Panc1 (cell line): ENCODE data around the gene DPPA5. TPM values are rescaled to one million over a fixed set of nuclear protein-coding genes. Genes with fewer than 3 reads are reported as not detected.

ENCODE experiments used
- ATAC-seq: fragments of 200-7000 bp; cut with Tn5 transposase; 2 replicates; pipeline ENCODE4 v1.9.1; 2020; ENCODE audit warnings: mild to moderate bottlenecking, moderate library complexity
- Bru-seq: library from RNA; stranded (reverse); fragments of 400-500 nt; gene quantifications from one replicate; lab custom pipeline; 2021; lab: Mats Ljungman, UMichigan
- BruChase-seq, 2 experiments: library from RNA; stranded (reverse); fragments of 400-500 nt; gene quantifications; one replicate each; lab custom pipeline; 2021; lab: Mats Ljungman, UMichigan
- BruUV-seq: library from RNA; stranded (reverse); fragments of 400-500 nt; replicated peaks from 2 replicates; lab custom pipeline; 2021; lab: Mats Ljungman, UMichigan
- CTCF ChIA-PET: fragments of 300-600 bp; sonication (Branson Sonifier 250); formaldehyde crosslinking; loops from one replicate; lab custom pipeline; 2022; ENCODE audit warnings: antibody characterized with exemption; lab: Charles Lee
- POLR2A ChIA-PET: fragments of 300-600 bp; sonication (Branson Sonifier 250); formaldehyde crosslinking; loops from one replicate; lab custom pipeline; 2022; ENCODE audit warnings: antibody characterized with exemption; lab: Charles Lee
- DNase-seq: peaks from one replicate; pipeline ENCODE4 v3.0.0-alpha.2; 2010; ENCODE audit warnings: low read depth, low spot score
- H3K27ac ChIP-seq: 2 replicates; pipeline ENCODE4 v1.5.1; 2011; ENCODE audit warnings: mild to moderate bottlenecking, low read length, inconsistent platforms
- H3K27me3 ChIP-seq: fragments of 200-500 bp; sonication (Bioruptor generic); 2 replicates; pipeline ENCODE4 v1.6.0; 2014; ENCODE audit warnings: low read length, inconsistent platforms; ENCODE audit not compliant: control insufficient read depth, insufficient read depth
- H3K36me3 ChIP-seq: fragments of 200-500 bp; sonication (Bioruptor generic); 2 replicates; pipeline ENCODE4 v1.5.1; 2014; ENCODE audit warnings: inconsistent platforms, mild to moderate bottlenecking, low read length, moderate library complexity; ENCODE audit not compliant: control insufficient read depth, insufficient read depth
- H3K4me1 ChIP-seq: 2 replicates; pipeline ENCODE4 v1.5.1; 2011; ENCODE audit warnings: inconsistent platforms, mild to moderate bottlenecking, low read length, moderate library complexity; ENCODE audit not compliant: control insufficient read depth, insufficient read depth
- H3K4me3 ChIP-seq, 2 experiments: 2 replicates each; pipeline ENCODE4 v1.5.1; 2011 to 2012; ENCODE audit warnings: low read depth in 2 of 2, low read length in 2 of 2, mild to moderate bottlenecking in 2 of 2, inconsistent platforms in 1 of 2, moderate library complexity in 1 of 2
- H3K9me3 ChIP-seq: fragments of 200-500 bp; sonication (Bioruptor generic); 2 replicates; pipeline ENCODE4 v1.5.1; 2014; ENCODE audit warnings: low read depth, mild to moderate bottlenecking, inconsistent platforms, low read length, moderate library complexity; ENCODE audit not compliant: control insufficient read depth, insufficient read depth
- CTCF ChIP-seq: fragments of 450-650 bp; IDR thresholded peaks from 2 replicates; pipeline ENCODE4 v1.5.1; 2017; ENCODE audit warnings: mild to moderate bottlenecking
- POLR2AphosphoS5 ChIP-seq: IDR thresholded peaks from 2 replicates; pipeline ENCODE4 v1.6.1; 2012; ENCODE audit warnings: mild to moderate bottlenecking, low read depth, low read length, moderate library complexity
- REST ChIP-seq, 2 experiments: IDR thresholded peaks; 2 replicates each; pipeline ENCODE4 v1.6.1; 2011 to 2012; ENCODE audit warnings: low read depth in 2 of 2, control low read depth in 1 of 2, low read length in 1 of 2, mild to moderate bottlenecking in 1 of 2, moderate library complexity in 1 of 2; ENCODE audit not compliant: insufficient read depth in 1 of 2
- SIN3A ChIP-seq: IDR thresholded peaks from 2 replicates; pipeline ENCODE4 v1.6.1; 2012; ENCODE audit warnings: low read depth, mild to moderate bottlenecking, low read length, moderate library complexity, borderline replicate concordance; ENCODE audit not compliant: insufficient read depth
- TCF7L2 ChIP-seq: IDR thresholded peaks from 2 replicates; pipeline ENCODE4 v1.6.1; 2011; ENCODE audit warnings: mild to moderate bottlenecking, low read depth, low read length, inconsistent platforms
- in situ Hi-C: cut with HindIII; loops from 2 replicates; pipeline ENCODE4 v1.10.0; 2016; ENCODE audit warnings: low sequenced_read_pairs, low pct_unique_long_range_greater_than_20kb
- intact Hi-C: fragments of 100-400 bp; cut with micrococcal nuclease; formaldehyde crosslinking; loops from one replicate; pipeline ENCODE4 v1.10.0; 2022; ENCODE audit not compliant: unreplicated experiment
- long read RNA-seq: library from polyadenylated mRNA; unstranded; transcript quantifications from one replicate; pipeline ENCODE4 v2.0.0, GENCODE V29; 2021; ENCODE audit not compliant: unreplicated experiment
- polyA plus RNA-seq: library from polyadenylated mRNA; unstranded; fragments of >200 nt; gene quantifications from one replicate; pipeline ENCODE4 v1.2.1, GENCODE V29; 2012; ENCODE audit warnings: missing spikeins; ENCODE audit not compliant: insufficient read length
- total RNA-seq: library from RNA; stranded (reverse); gene quantifications from one replicate; pipeline ENCODE4 v1.2.1, GENCODE V29; 2021; ENCODE audit not compliant: unreplicated experiment

Gene DPPA5
- total RNA-seq (not detected), Bru-seq, nascent RNA (not detected), BruChase-seq, experiment 1, labeled RNA remaining after a 2-hour chase (percentile 22 among the genes with signal in this experiment), BruChase-seq, experiment 2, labeled RNA remaining after a 6-hour chase (not detected)
- polyA plus RNA-seq = not detected
- long read RNA-seq, partial matches to known transcripts = 0 of 1 reads
- long read RNA-seq, other reads (novel, unspliced or antisense) = 1 of 1 reads

- Histone ChIP-seq H3K9me3 (no peaks in the 10 kb centered on the region), H3K27me3 (no peaks in the 10 kb centered on the region), H3K36me3 (no peaks in the 10 kb centered on the region), H3K27ac (no peak within 1 kb of the TSS), H3K4me3 (no peak within 1 kb of the TSS), H3K4me1 (no peaks in the 10 kb centered on the region)
- CTCF ChIA-PET = no interaction called here
- intact Hi-C loops (no loop called here), in situ Hi-C loops (no loop called here)
- DNase-seq (no peak), ATAC-seq (no peak)
- POLR2A ChIA-PET = no interaction called here
- BruUV-seq = no TSS peak
- TF ChIP-seq SIN3A (no peak), TCF7L2 (no peak), REST (IDR thresholded peaks at IDR 0.05; ENCODE audit: insufficient read depth in 1 of 2, low read depth in 2 of 2, low read length in 1 of 2) (no peak), CTCF (no peak), POLR2AphosphoS5 (no peak)
Observed at GRCh38 chr6:73353636-73354593, at the start of gene DPPA5. Gene DPPA5, minus strand, starts transcription at chr6:73354276. Its CDS starts 51 bp downstream, at chr6:73354225.

- TF ChIP-seq CTCF (no peak), POLR2AphosphoS5 (no peak), TCF7L2 (no peak), REST (IDR thresholded peaks at IDR 0.05; ENCODE audit: insufficient read depth in 1 of 2, low read depth in 2 of 2, low read length in 1 of 2) (no peak), SIN3A (no peak)
- intact Hi-C loops (no loop called here), in situ Hi-C loops (no loop called here)
- ChIA-PET POLR2A (no interaction called here), CTCF (no interaction called here)
- Histone ChIP-seq H3K4me1 (peaks cover 8% of the 10 kb centered on the region; the same call in 1 of the 2 replicates), H3K36me3 (peaks cover 7% of the 10 kb centered on the region; the same call in 1 of the 2 replicates), H3K27ac (no peak overlapping the region), H3K9me3 (no peaks in the 10 kb centered on the region), H3K4me3 (no peak overlapping the region), H3K27me3 (no peaks in the 10 kb centered on the region)
- DNase-seq (no peak), ATAC-seq (no peak)
- BruUV-seq = no TSS peak
Observed at GRCh38 chr6:73400656-73401055, 46.6 kb upstream of the DPPA5 start.
